HepG2 (cell line): Measurements from ENCODE around the gene DCUN1D3. TPM values are rescaled to one million over a fixed set of nuclear protein-coding genes. Genes with fewer than 3 reads are reported as not detected.

Experiments
- BCL6 ChIP-seq: IDR thresholded peaks from 2 replicates; pipeline ENCODE4 v1.6.1; 2016; ENCODE audit warnings: missing genetic modification reagents, missing compliant biosample characterization
- CEBPB ChIP-seq: IDR thresholded peaks from 2 replicates; pipeline ENCODE4 v1.6.1; 2011; ENCODE audit warnings: low read depth, low read length, improper control_type of control experiment, borderline replicate concordance
- ETV5 ChIP-seq: IDR thresholded peaks from 2 replicates; pipeline ENCODE4 v1.6.1; 2018; ENCODE audit warnings: missing biosample characterization, missing genetic modification reagents, inconsistent platforms, borderline replicate concordance
- FOXO1 ChIP-seq: sonication (generic); formaldehyde crosslinking; IDR thresholded peaks from 2 replicates; pipeline ENCODE4 v1.4.0; 2020; ENCODE audit warnings: missing genetic modification reagents
- HMG20B ChIP-seq: conservative IDR thresholded peaks from 2 replicates; pipeline ENCODE4 v1.6.1; 2016; ENCODE audit warnings: missing genetic modification reagents, missing compliant biosample characterization
- KMT2B ChIP-seq: IDR thresholded peaks from 2 replicates; pipeline ENCODE4 v1.6.1; 2016; ENCODE audit warnings: missing genetic modification reagents, missing compliant biosample characterization
- MAFF ChIP-seq: IDR thresholded peaks from 2 replicates; pipeline ENCODE4 v1.6.1; 2011; ENCODE audit warnings: low read depth, low read length, improper control_type of control experiment
- MTA1 ChIP-seq: sonication (generic); formaldehyde crosslinking; IDR thresholded peaks from 2 replicates; pipeline ENCODE4 v1.4.0; 2020; ENCODE audit warnings: missing genetic modification reagents, mild to moderate bottlenecking, borderline replicate concordance
- NCOA2 ChIP-seq: sonication (generic); formaldehyde crosslinking; IDR thresholded peaks from 2 replicates; pipeline ENCODE4 v1.8.0; 2022; ENCODE audit warnings: inconsistent platforms
- NFE2 ChIP-seq: sonication (generic); formaldehyde crosslinking; IDR thresholded peaks from 2 replicates; pipeline ENCODE4 v1.4.0; 2020; ENCODE audit warnings: missing genetic modification reagents
- NFYB ChIP-seq: sonication (generic); formaldehyde crosslinking; IDR thresholded peaks from 2 replicates; pipeline ENCODE4 v1.4.0; 2020; ENCODE audit warnings: missing genetic modification reagents
- SOX5 ChIP-seq: IDR thresholded peaks from 2 replicates; pipeline ENCODE4 v1.6.1; 2016; ENCODE audit warnings: borderline replicate concordance
- SP2 ChIP-seq: sonication (generic); formaldehyde crosslinking; IDR thresholded peaks from 2 replicates; pipeline ENCODE4 v1.5.1; 2020; ENCODE audit warnings: mild to moderate bottlenecking, missing genetic modification reagents
- TFAP4 ChIP-seq: sonication (generic); IDR thresholded peaks from 2 replicates; pipeline ENCODE4 v1.6.1; 2016; ENCODE audit warnings: low read depth, borderline replicate concordance
- ZNF431 ChIP-seq: sonication (generic); formaldehyde crosslinking; IDR thresholded peaks from 2 replicates; pipeline ENCODE4 v1.9.0; 2022; ENCODE audit warnings: missing genetic modification reagents, low read depth, mild to moderate bottlenecking, borderline replicate concordance
- ZNF569 ChIP-seq: sonication (generic); formaldehyde crosslinking; IDR thresholded peaks from 2 replicates; pipeline ENCODE4 v1.5.0; 2020; ENCODE audit warnings: mild to moderate bottlenecking, missing genetic modification reagents, moderate library complexity, borderline replicate concordance
- ZNF691 ChIP-seq: sonication (generic); formaldehyde crosslinking; IDR thresholded peaks from 2 replicates; pipeline ENCODE4 v1.4.0; 2020; ENCODE audit warnings: missing genetic modification reagents, low read depth, mild to moderate bottlenecking, borderline replicate concordance
- ZNF891 ChIP-seq: sonication (generic); formaldehyde crosslinking; IDR thresholded peaks from 2 replicates; pipeline ENCODE4 v1.5.0; 2020; ENCODE audit warnings: mild to moderate bottlenecking, missing genetic modification reagents
- polyA plus RNA-seq, 8 experiments: library from polyadenylated mRNA; depleted of rRNA in 3 of 8; stranded (reverse) in 7 of 8; unstranded in 1 of 8; fragments of >200 nt; fragmentation: Illumina TruSeq in 4 of 8; extraction: Trizol in 4 of 8; gene quantifications; 2 replicates each; pipeline versions ENCODE4 v1.2.1 to v1.2.3, GENCODE V29; 2011 to 2016; ENCODE audit warnings: low read depth in 4 of 8, missing spikeins in 1 of 8, mixed read lengths in 1 of 8; ENCODE audit not compliant: insufficient read depth in 1 of 8
- total RNA-seq, 5 experiments: library from RNA; depleted of rRNA; stranded (reverse); fragments of >200 nt; fragmentation: Illumina TruSeq; extraction: Trizol; gene quantifications; 2 replicates each; pipeline ENCODE4 v1.2.3, GENCODE V29; 2016; ENCODE audit warnings: low read depth in 1 of 5
- TF ChIP-seq, protein P1 (sequence below), 2 experiments: sonication (generic) in 1 of 2; formaldehyde crosslinking in 1 of 2; IDR thresholded peaks; 2 replicates each; pipeline versions ENCODE4 v1.4.0 to v1.6.1; 2016 to 2020; ENCODE audit warnings: borderline replicate concordance in 1 of 2, low read depth in 1 of 2, mild to moderate bottlenecking in 1 of 2, missing genetic modification reagents in 1 of 2
- TF ChIP-seq, protein P2 (sequence below): sonication (generic); formaldehyde crosslinking; IDR thresholded peaks from 2 replicates; pipeline ENCODE4 v1.5.0; 2020; ENCODE audit warnings: missing genetic modification reagents, mild to moderate bottlenecking, borderline replicate concordance

The DCUN1D3 gene
- total and polyA plus RNA-seq, 2 of the 13 experiments (the other 11 are each of a cell fraction or from before 2014, with no cell fraction given): 5.0 to 19.3 TPM

- TF ChIP-seq MTA1 (CRISPR knock-in tag): no peak
- no peak for TF ChIP-seq ZNF569 (CRISPR knock-in tag)
- peak; percentile 29; the same call in 1 of the 2 replicates for TF ChIP-seq SP2 (CRISPR knock-in tag)
- no peak for TF ChIP-seq CEBPB
- TF ChIP-seq TFAP4: no peak
- TF ChIP-seq NFYB: 0 out of 2 replicates have a peak, but pooled peaks have one; percentile 32
- 0 out of 2 replicates have a peak, but pooled peaks have one; percentile 16 for TF ChIP-seq HMG20B (CRISPR knock-in tag)
- TF ChIP-seq ZNF691 (CRISPR knock-in tag): no peak
- 0 out of 2 replicates have a peak, but pooled peaks have one; percentile 4 for TF ChIP-seq NFE2
- 0 out of 2 replicates have a peak, but pooled peaks have one; percentile 21 for TF ChIP-seq ZNF891 (CRISPR knock-in tag)
- TF ChIP-seq NCOA2: no peak; the same call in 1 of the 2 replicates
- TF ChIP-seq MAFF: no peak
- TF ChIP-seq FOXO1: no peak
- TF ChIP-seq, protein P1, sequence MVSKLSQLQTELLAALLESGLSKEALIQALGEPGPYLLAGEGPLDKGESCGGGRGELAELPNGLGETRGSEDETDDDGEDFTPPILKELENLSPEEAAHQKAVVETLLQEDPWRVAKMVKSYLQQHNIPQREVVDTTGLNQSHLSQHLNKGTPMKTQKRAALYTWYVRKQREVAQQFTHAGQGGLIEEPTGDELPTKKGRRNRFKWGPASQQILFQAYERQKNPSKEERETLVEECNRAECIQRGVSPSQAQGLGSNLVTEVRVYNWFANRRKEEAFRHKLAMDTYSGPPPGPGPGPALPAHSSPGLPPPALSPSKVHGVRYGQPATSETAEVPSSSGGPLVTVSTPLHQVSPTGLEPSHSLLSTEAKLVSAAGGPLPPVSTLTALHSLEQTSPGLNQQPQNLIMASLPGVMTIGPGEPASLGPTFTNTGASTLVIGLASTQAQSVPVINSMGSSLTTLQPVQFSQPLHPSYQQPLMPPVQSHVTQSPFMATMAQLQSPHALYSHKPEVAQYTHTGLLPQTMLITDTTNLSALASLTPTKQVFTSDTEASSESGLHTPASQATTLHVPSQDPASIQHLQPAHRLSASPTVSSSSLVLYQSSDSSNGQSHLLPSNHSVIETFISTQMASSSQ (IDR thresholded peaks at IDR 0.05; ENCODE audit: low read depth): no peak
- TF ChIP-seq, protein P1 (CRISPR knock-in tag; IDR thresholded peaks at IDR 0.05; ENCODE audit: borderline replicate concordance): 0 out of 2 replicates have a peak, but pooled peaks have one; percentile 17
- 0 out of 2 replicates have a peak, but pooled peaks have one; percentile 34 for TF ChIP-seq SOX5 (CRISPR knock-in tag)
- TF ChIP-seq ETV5 (CRISPR knock-in tag): no peak
- TF ChIP-seq, protein P2, sequence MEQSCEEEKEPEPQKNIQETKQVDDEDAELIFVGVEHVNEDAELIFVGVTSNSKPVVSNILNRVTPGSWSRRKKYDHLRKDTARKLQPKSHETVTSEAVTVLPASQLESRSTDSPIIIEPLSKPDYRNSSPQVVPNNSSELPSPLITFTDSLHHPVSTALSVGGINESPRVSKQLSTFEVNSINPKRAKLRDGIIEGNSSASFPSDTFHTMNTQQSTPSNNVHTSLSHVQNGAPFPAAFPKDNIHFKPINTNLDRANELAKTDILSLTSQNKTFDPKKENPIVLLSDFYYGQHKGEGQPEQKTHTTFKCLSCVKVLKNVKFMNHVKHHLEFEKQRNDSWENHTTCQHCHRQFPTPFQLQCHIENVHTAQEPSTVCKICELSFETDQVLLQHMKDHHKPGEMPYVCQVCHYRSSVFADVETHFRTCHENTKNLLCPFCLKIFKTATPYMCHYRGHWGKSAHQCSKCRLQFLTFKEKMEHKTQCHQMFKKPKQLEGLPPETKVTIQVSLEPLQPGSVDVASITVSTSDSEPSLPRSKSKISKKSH (CRISPR knock-in tag): peak; percentile 45; the same call in 1 of the 2 replicates
- no peak for TF ChIP-seq KMT2B (CRISPR knock-in tag)
- peak; percentile 24; the same call in 1 of the 2 replicates for TF ChIP-seq BCL6 (CRISPR knock-in tag)
- no peak for TF ChIP-seq ZNF431
Measured at GRCh38 chr16:20901436-20902112, 1.4 kb upstream of the DCUN1D3 start (continued).
